Sigmoid colon (tissue), 7 donors: ENCODE results near the gene PTTG2. TPM values are rescaled to one million over a fixed set of nuclear protein-coding genes. Genes with fewer than 3 reads are reported as not detected.

Experiments used
- DNase-seq: peaks from one replicate; pipeline ENCODE4 v3.0.0-alpha.2; 2019
- H3K27ac ChIP-seq, 4 donors: fragments of 200-600 bp; sonication (generic); one replicate each; pipeline ENCODE4 v1.5.1; 2016 to 2019; ENCODE audit warnings: mild to moderate bottlenecking in 1 of 4
- H3K27me3 ChIP-seq, 3 donors: fragments of 200-600 bp; sonication (generic); one replicate each; pipeline ENCODE4 v1.5.1; 2019; ENCODE audit warnings: mild to moderate bottlenecking in 1 of 3
- H3K36me3 ChIP-seq, 4 donors: fragments of 200-600 bp; sonication (generic); one replicate each; pipeline ENCODE4 v1.5.1; 2016 to 2019
- H3K4me1 ChIP-seq, 4 donors: fragments of 200-600 bp; sonication (generic); one replicate each; pipeline ENCODE4 v1.5.1; 2017 to 2019
- H3K4me3 ChIP-seq, 4 donors: fragments of 200-600 bp; sonication (generic); one replicate each; pipeline ENCODE4 v1.5.1; 2017 to 2019; ENCODE audit warnings: mild to moderate bottlenecking in 2 of 4, moderate library complexity in 1 of 4
- H3K9me3 ChIP-seq, 4 donors: fragments of 200-600 bp in 3 of 4; sonication (generic) in 3 of 4; one replicate each; pipeline versions ENCODE4 v1.5.1 to v1.6.1; 2013 to 2019
- CTCF ChIP-seq, 4 experiments: fragments of 450-650 bp in 3 of 4; fragments of 200-600 bp in 1 of 4; IDR thresholded peaks; one replicate each; pipeline ENCODE4 v1.5.1; 2016 to 2019; ENCODE audit warnings: antibody characterized with exemption in 4 of 4, mild to moderate bottlenecking in 3 of 4, moderate library complexity in 2 of 4
- EP300 ChIP-seq, 4 donors: sonication (generic); formaldehyde crosslinking; IDR thresholded peaks; one replicate each; pipeline ENCODE4 v1.6.1; 2017; ENCODE audit warnings: antibody characterized with exemption in 4 of 4
- POLR2A ChIP-seq, 2 donors: fragments of 450-650 bp; IDR thresholded peaks; one replicate each; pipeline ENCODE4 v1.6.1; 2016; ENCODE audit warnings: antibody characterized with exemption in 2 of 2, mild to moderate bottlenecking in 2 of 2, moderate library complexity in 2 of 2
- POLR2AphosphoS5 ChIP-seq, 4 donors: sonication (generic); formaldehyde crosslinking; IDR thresholded peaks; one replicate each; pipeline ENCODE4 v1.6.1; 2017; ENCODE audit warnings: antibody characterized with exemption in 4 of 4
- WGBS, 2 donors: extraction: QIAGEN DNeasy Blood & Tissue Kit; methylation state at CpG; one replicate each; pipeline ENCODE4 v1.1.7; 2013; 5-methylcytosine and 5-hydroxymethylcytosine counted together
- intact Hi-C: fragments of 100-400 bp; cut with DNase I; formaldehyde crosslinking; loops from one replicate; pipeline ENCODE4 v1.15.1; 2023
- polyA plus RNA-seq, 3 donors: library from polyadenylated mRNA; stranded (reverse); fragments of 200-250 nt; gene quantifications; one replicate each; pipeline ENCODE4 v1.2.3, GENCODE V29; 2013
- total RNA-seq, 4 donors: library from RNA; depleted of rRNA; stranded (reverse); fragments of >200 nt; gene quantifications; one replicate each; pipeline ENCODE4 v1.1.0, GENCODE V29; 2016
- donor health status: healthy with polysubstance abuse.
- donor health status: Bipolar disorder and iron deficiency.
- donor health status: healthy.

PTTG2 gene
- total and polyA plus RNA-seq, 7 donors, result 0.28 to 7.7 (median 5.7) TPM; not detected in 2

- H3K4me1 ChIP-seq, result peaks cover 0 to 82% (median 58%) of the 10 kb centered on the region in 4 donors
- H3K27me3 ChIP-seq, result no peaks in the 10 kb centered on the region
- H3K4me3 ChIP-seq, result no peak overlapping the region
- 77 to 82% methylated on average over 5 of the region's 5 CpGs for WGBS, 2 donors
- DNase-seq, result no peak
- no peaks in the 10 kb centered on the region for H3K9me3 ChIP-seq
- TF ChIP-seq POLR2AphosphoS5 (IDR thresholded peaks at IDR 0.05), result no peak
- no peak for TF ChIP-seq POLR2A (IDR thresholded peaks at IDR 0.05)
- TF ChIP-seq EP300 (IDR thresholded peaks at IDR 0.05), result no peak
- no peak for TF ChIP-seq CTCF (IDR thresholded peaks at IDR 0.05)
- no peaks in the 10 kb centered on the region for H3K36me3 ChIP-seq
- intact Hi-C loops, result no loop called here
- H3K27ac ChIP-seq, result peak overlapping the region; percentile 56 to 98 (median 74)
Observed at GRCh38 chr4:37988670-37989069, 28.5 kb downstream of the PTTG2 start.

- Histone ChIP-seq H3K36me3 (no peaks in the 10 kb centered on the region), H3K27me3 (no peaks in the 10 kb centered on the region), H3K27ac (peak overlapping the region; percentile 56 to 98 (median 74)), H3K4me3 (no peak overlapping the region), H3K9me3 (no peaks in the 10 kb centered on the region), H3K4me1 (peaks cover 0 to 92% (median 62%) of the 10 kb centered on the region in 4 donors)
- intact Hi-C loops, result no loop called here
- no peak for DNase-seq
- WGBS, 2 donors, result 63 to 91% methylated on average over 8 of the region's 8 CpGs
- TF ChIP-seq CTCF (IDR thresholded peaks at IDR 0.05) (no peak), POLR2A (IDR thresholded peaks at IDR 0.05) (no peak), POLR2AphosphoS5 (IDR thresholded peaks at IDR 0.05) (no peak), EP300 (IDR thresholded peaks at IDR 0.05) (no peak)
Observed at GRCh38 chr4:37989398-37990260, 29.4 kb downstream of the PTTG2 start.

GRCh38 chr4:37990731-37991245, 30.6 kb downstream of the PTTG2 start:
- DNase-seq, result no peak
- peak overlapping the region; percentile 56 to 98 (median 74) for H3K27ac ChIP-seq
- H3K4me1 ChIP-seq, result peaks cover 0 to 94% (median 71%) of the 10 kb centered on the region in 4 donors
- H3K9me3 ChIP-seq, result no peaks in the 10 kb centered on the region
- no peak overlapping the region for H3K4me3 ChIP-seq
- no peaks in the 10 kb centered on the region for H3K36me3 ChIP-seq
- TF ChIP-seq CTCF (IDR thresholded peaks at IDR 0.05) (no peak), EP300 (IDR thresholded peaks at IDR 0.05) (no peak), POLR2A (IDR thresholded peaks at IDR 0.05) (no peak), POLR2AphosphoS5 (IDR thresholded peaks at IDR 0.05) (no peak)
- 71 to 90% methylated on average over 5 of the region's 5 CpGs for WGBS, 2 donors
- intact Hi-C loops, result no loop called here
- no peaks in the 10 kb centered on the region for H3K27me3 ChIP-seq

GRCh38 chr4:37991623-37992410, 31.6 kb downstream of the PTTG2 start:
- no peaks in the 10 kb centered on the region for H3K9me3 ChIP-seq
- DNase-seq, result no peak
- H3K4me3 ChIP-seq, result no peak overlapping the region
- TF ChIP-seq POLR2AphosphoS5 (IDR thresholded peaks at IDR 0.05) (no peak), EP300 (IDR thresholded peaks at IDR 0.05) (no peak), POLR2A (IDR thresholded peaks at IDR 0.05) (no peak), CTCF (IDR thresholded peaks at IDR 0.05) (no peak)
- H3K27ac ChIP-seq, result peak overlapping the region; percentile 56 to 98 (median 74)
- H3K27me3 ChIP-seq, result no peaks in the 10 kb centered on the region
- H3K36me3 ChIP-seq, result no peaks in the 10 kb centered on the region
- WGBS, 2 donors, result 94 to 96% methylated on average over 8 of the region's 8 CpGs
- peaks cover 0 to 94% (median 76%) of the 10 kb centered on the region in 4 donors for H3K4me1 ChIP-seq
- intact Hi-C loops, result no loop called here
